Endothelial cell of umbilical vein (primary cell): Measurements from ENCODE around the gene EVC. TPM values are rescaled to one million over a fixed set of nuclear protein-coding genes. Genes with fewer than 3 reads are reported as not detected.

Experiments
- BruUV-seq: library from RNA; stranded (reverse); fragments of 400-500 nt; replicated peaks from 2 replicates; lab custom pipeline; 2021; lab: Mats Ljungman, UMichigan
- CTCF ChIA-PET: fragments of 300-600, 350-600 bp; sonication (Branson Sonifier 250); formaldehyde crosslinking; loops from one replicate; lab custom pipeline; 2021; ENCODE audit warnings: antibody characterized with exemption, inconsistent platforms; lab: Charles Lee
- POLR2A ChIA-PET: fragments of 300-600, 350-600 bp; sonication (Branson Sonifier 250); formaldehyde crosslinking; loops from one replicate; lab custom pipeline; 2021; ENCODE audit warnings: antibody characterized with exemption, inconsistent platforms; lab: Charles Lee
- DNase-seq: peaks from one replicate; pipeline ENCODE4 v3.0.0-alpha.2; 2011; ENCODE audit warnings: low read depth, low spot score
- FAIRE-seq: peaks from 2 replicates; lab custom pipeline; 2011; peaks lifted over from hg19 to GRCh38; lab: Jason Lieb, UNC
- H2AFZ ChIP-seq: 2 replicates; pipeline ENCODE4 v1.6.0; 2012; ENCODE audit warnings: low read depth, low read length, control low read depth, inconsistent platforms
- H3K27ac ChIP-seq: 2 replicates; pipeline ENCODE4 v1.5.1; 2011; ENCODE audit warnings: low read depth, mild to moderate bottlenecking, control low read depth, low read length, moderate library complexity; ENCODE audit not compliant: insufficient read depth
- H3K27me3 ChIP-seq, 2 experiments: 2 replicates each; pipeline versions ENCODE4 v1.6.0 to v1.6.1; 2011; ENCODE audit warnings: low read length in 2 of 2, mixed read lengths in 1 of 2; ENCODE audit not compliant: control insufficient read depth in 2 of 2, insufficient read depth in 2 of 2
- H3K36me3 ChIP-seq, 2 experiments: 2 replicates in 1 of 2; 3 replicates in 1 of 2; pipeline ENCODE4 v1.5.1; 2011; ENCODE audit warnings: low read length in 2 of 2, mild to moderate bottlenecking in 1 of 2, moderate library complexity in 1 of 2; ENCODE audit not compliant: control insufficient read depth in 2 of 2, insufficient read depth in 2 of 2; ENCODE audit errors: extremely low read depth in 1 of 2
- H3K4me1 ChIP-seq: 3 replicates; pipeline ENCODE4 v1.5.1; 2011; ENCODE audit warnings: mild to moderate bottlenecking, low read length; ENCODE audit not compliant: control insufficient read depth, insufficient read depth; ENCODE audit errors: extremely low read depth
- H3K4me2 ChIP-seq: 2 replicates; pipeline ENCODE4 v1.6.1; 2011; ENCODE audit warnings: low read length, control low read depth, mixed read lengths; ENCODE audit not compliant: insufficient read depth
- H3K4me3 ChIP-seq, 3 experiments: fragments of 200-600 bp in 1 of 3; sonication (generic), shearing (Covaris generic) in 1 of 3; replicated peaks in 1 of 3; 2 replicates each; pipeline ENCODE4 v1.5.1; 2011 to 2016; ENCODE audit warnings: control low read depth in 3 of 3, low read length in 3 of 3, mild to moderate bottlenecking in 2 of 3, inconsistent platforms in 1 of 3, low read depth in 1 of 3, moderate library complexity in 1 of 3; ENCODE audit not compliant: insufficient read depth in 1 of 3
- H3K79me2 ChIP-seq: 2 replicates; pipeline ENCODE4 v1.6.0; 2012; ENCODE audit warnings: low read length, inconsistent platforms; ENCODE audit not compliant: control insufficient read depth, insufficient read depth
- H3K9ac ChIP-seq: replicated peaks from 2 replicates; pipeline ENCODE3; 2011; ENCODE audit warnings: low read length, control low read depth; ENCODE audit not compliant: insufficient read depth; ENCODE audit errors: extremely low read depth
- H3K9me1 ChIP-seq: replicated peaks from 3 replicates; pipeline ENCODE4 v1.6.0; 2011; ENCODE audit warnings: mild to moderate bottlenecking, low read length; ENCODE audit not compliant: control insufficient read depth, insufficient read depth; ENCODE audit errors: extremely low read depth
- H3K9me3 ChIP-seq: replicated peaks from 2 replicates; pipeline ENCODE4 v1.5.1; 2012; ENCODE audit warnings: low read length, inconsistent platforms; ENCODE audit not compliant: control insufficient read depth, insufficient read depth
- H4K20me1 ChIP-seq: replicated peaks from 2 replicates; pipeline ENCODE3; 2011; ENCODE audit warnings: mild to moderate bottlenecking, low read length; ENCODE audit not compliant: control insufficient read depth, insufficient read depth; ENCODE audit errors: extremely low read depth
- CTCF ChIP-seq, 2 donors: IDR thresholded peaks; 1 replicate in 1 of 2; 2 replicates in 1 of 2; pipeline ENCODE4 v1.5.1; 2011; ENCODE audit warnings: low read length in 2 of 2, mild to moderate bottlenecking in 2 of 2, moderate library complexity in 2 of 2, control low read depth in 1 of 2, inconsistent platforms in 1 of 2, low read depth in 1 of 2; ENCODE audit not compliant: insufficient read depth in 1 of 2; ENCODE audit errors: extremely low read depth in 1 of 2
- EZH2 ChIP-seq: IDR thresholded peaks from 2 replicates; pipeline ENCODE4 v1.6.1; 2012; ENCODE audit warnings: borderline replicate concordance, low read depth, mild to moderate bottlenecking, moderate library complexity, low read length, inconsistent platforms; ENCODE audit not compliant: severe bottlenecking
- FOS ChIP-seq: IDR thresholded peaks from 2 replicates; pipeline ENCODE4 v1.6.1; 2011; ENCODE audit warnings: mild to moderate bottlenecking, low read length, moderate library complexity, borderline replicate concordance; ENCODE audit not compliant: insufficient read depth
- GATA2 ChIP-seq: IDR thresholded peaks from 2 replicates; pipeline ENCODE4 v1.7.0; 2011; ENCODE audit warnings: low read depth, mild to moderate bottlenecking, moderate library complexity, mixed read lengths, low read length; ENCODE audit not compliant: insufficient read length, insufficient read depth
- JUN ChIP-seq: IDR thresholded peaks from 2 replicates; pipeline ENCODE4 v1.6.1; 2011; ENCODE audit warnings: borderline replicate concordance, low read depth; ENCODE audit not compliant: insufficient read length, insufficient read depth
- MAX ChIP-seq: IDR thresholded peaks from 2 replicates; pipeline ENCODE4 v1.6.1; 2011; ENCODE audit not compliant: insufficient read depth, insufficient read length
- MYC ChIP-seq: IDR thresholded peaks from one replicate; pipeline ENCODE4 v1.6.1; 2011; ENCODE audit warnings: mild to moderate bottlenecking, low read depth, low read length
- POLR2A ChIP-seq: IDR thresholded peaks from 2 replicates; pipeline ENCODE4 v1.6.1; 2012; ENCODE audit warnings: low read depth, mild to moderate bottlenecking, control low read depth, low read length
- POLR2AphosphoS5 ChIP-seq: IDR thresholded peaks from 2 replicates; pipeline ENCODE4 v1.6.1; 2012; ENCODE audit warnings: low read depth, mild to moderate bottlenecking, control low read depth, low read length, moderate library complexity; ENCODE audit not compliant: insufficient read depth
- dilution Hi-C: fragments of 300-500 bp; cut with MboI; formaldehyde crosslinking; loops from one replicate; pipeline ENCODE4 v1.15.0; 2019; ENCODE audit warnings: low sequenced_read_pairs; ENCODE audit not compliant: extremely low pct_ligation_motif_present
- intact Hi-C: fragments of 100-400 bp; cut with micrococcal nuclease; formaldehyde crosslinking; loops from one replicate; pipeline ENCODE4 v1.10.0; 2022
- polyA plus RNA-seq, 4 experiments: library from polyadenylated mRNA; depleted of rRNA in 3 of 4; stranded (reverse) in 3 of 4; unstranded in 1 of 4; fragments of >200 nt; gene quantifications; 2 replicates each; pipeline versions ENCODE4 v1.2.1 to v1.2.3, GENCODE V29; 2011 to 2012; ENCODE audit warnings: missing spikeins in 1 of 4
- total RNA-seq: library from RNA; stranded (reverse); gene quantifications from 2 replicates; pipeline ENCODE4 v1.2.3, GENCODE V29; 2021

EVC gene
- total and polyA plus RNA-seq, 2 donors (not counting 3 experiments of a cell fraction or from before 2014, with no cell fraction given) = 6.3 to 31.6 TPM

DNA sequence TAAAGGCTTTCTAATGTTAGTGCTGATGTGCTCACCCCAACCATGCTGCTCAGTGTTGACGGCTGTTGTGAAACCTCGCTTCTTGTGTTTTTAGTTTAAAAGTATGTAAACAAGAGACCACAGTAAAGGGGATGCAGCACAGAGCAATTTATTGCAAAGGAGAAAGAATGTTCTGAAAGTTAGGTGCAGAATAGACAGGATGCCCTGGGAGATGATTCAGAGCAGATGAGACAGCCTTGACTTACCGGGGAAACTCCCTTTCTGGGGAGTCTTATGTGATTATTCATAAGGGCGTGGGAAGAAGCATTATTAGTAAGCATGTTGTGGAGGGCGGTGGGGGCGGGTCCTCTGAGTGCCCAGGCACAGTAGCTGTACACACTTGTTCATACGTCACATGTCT is 47.7 kb downstream of the EVC start:
- H3K4me2 ChIP-seq = peak overlapping the region; percentile 9
- peak overlapping the region; percentile 63 for H3K27ac ChIP-seq
- H2AFZ ChIP-seq = no peak overlapping the region
- H3K9me3 ChIP-seq = no peaks in the 10 kb centered on the region
- H3K27me3 ChIP-seq = no peaks in the 10 kb centered on the region
- H3K9ac ChIP-seq = peak overlapping the region; percentile 1
- no peak for TF ChIP-seq CTCF (IDR thresholded peaks at IDR 0.05; ENCODE audit: extremely low read depth in 1 of 2, insufficient read depth in 1 of 2, low read depth in 1 of 2, low read length in 2 of 2)
- TF ChIP-seq MYC = no peak
- no peak for TF ChIP-seq POLR2A
- TF ChIP-seq JUN = peak; percentile 52
- TF ChIP-seq MAX = no peak
- peak; percentile 93 for TF ChIP-seq FOS
- TF ChIP-seq POLR2AphosphoS5 = peak; percentile 58
- TF ChIP-seq GATA2 = peak; percentile 33
- no peak for TF ChIP-seq EZH2
- ChIA-PET CTCF (no interaction called here), POLR2A (no interaction called here)
- intact Hi-C loops = no loop called here
- dilution Hi-C loops = no loop called here
- H4K20me1 ChIP-seq = no peaks in the 10 kb centered on the region
- H3K79me2 ChIP-seq = no peaks in the 10 kb centered on the region
- BruUV-seq = no TSS peak
- H3K4me1 ChIP-seq = peaks cover 16% of the 10 kb centered on the region
- peaks cover 0 to 19% of the 10 kb centered on the region in 2 experiments for H3K36me3 ChIP-seq
- FAIRE-seq (peak; percentile 56), DNase-seq (peak; percentile 78)
- no peak overlapping the region for H3K4me3 ChIP-seq
- H3K9me1 ChIP-seq = no peaks in the 10 kb centered on the region
